Vagina (tissue), 2 donors: ENCODE results near the gene RHCE.

ENCODE experiments used
- POLR2A ChIP-seq, 2 donors: fragments of 450-650 bp; IDR thresholded peaks; one replicate each; pipeline ENCODE4 v1.6.1; 2017; ENCODE audit warnings: antibody characterized with exemption in 2 of 2, mild to moderate bottlenecking in 2 of 2, moderate library complexity in 2 of 2
- POLR2AphosphoS5 ChIP-seq, 2 donors: sonication (generic); formaldehyde crosslinking; IDR thresholded peaks; one replicate each; pipeline ENCODE4 v1.9.0; 2017; ENCODE audit warnings: antibody characterized with exemption in 2 of 2, mild to moderate bottlenecking in 2 of 2, low read depth in 1 of 2; ENCODE audit not compliant: insufficient read depth in 1 of 2
- TF ChIP-seq, protein P1 (sequence below), 3 experiments: fragments of 450-650 bp in 2 of 3; fragments of 200-600 bp in 1 of 3; sonication (generic) in 1 of 3; IDR thresholded peaks; one replicate each; pipeline ENCODE4 v1.5.1; 2017 to 2019; ENCODE audit warnings: antibody characterized with exemption in 3 of 3, mild to moderate bottlenecking in 2 of 3, moderate library complexity in 2 of 3

DNA sequence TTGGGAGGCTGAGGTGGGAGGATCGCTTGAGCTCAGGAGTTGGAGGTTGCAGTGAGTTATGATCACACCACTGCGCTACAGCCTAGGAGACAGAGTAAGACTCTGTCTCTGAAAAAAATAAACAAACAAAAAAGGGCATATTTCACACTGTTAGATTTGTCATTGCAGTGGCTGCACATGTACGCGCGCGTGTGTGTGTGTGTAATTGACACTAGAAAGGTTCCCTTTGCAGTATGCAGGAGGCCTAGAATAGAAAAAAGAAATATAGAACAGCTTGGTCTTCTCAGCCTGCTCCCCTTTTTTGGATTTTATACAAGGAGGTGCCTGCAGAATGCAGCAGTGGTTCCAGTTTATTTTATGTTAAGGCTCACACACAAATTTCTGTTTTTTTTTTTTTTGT, 18.7 kb upstream of the RHCE start:
- TF ChIP-seq, protein P1, sequence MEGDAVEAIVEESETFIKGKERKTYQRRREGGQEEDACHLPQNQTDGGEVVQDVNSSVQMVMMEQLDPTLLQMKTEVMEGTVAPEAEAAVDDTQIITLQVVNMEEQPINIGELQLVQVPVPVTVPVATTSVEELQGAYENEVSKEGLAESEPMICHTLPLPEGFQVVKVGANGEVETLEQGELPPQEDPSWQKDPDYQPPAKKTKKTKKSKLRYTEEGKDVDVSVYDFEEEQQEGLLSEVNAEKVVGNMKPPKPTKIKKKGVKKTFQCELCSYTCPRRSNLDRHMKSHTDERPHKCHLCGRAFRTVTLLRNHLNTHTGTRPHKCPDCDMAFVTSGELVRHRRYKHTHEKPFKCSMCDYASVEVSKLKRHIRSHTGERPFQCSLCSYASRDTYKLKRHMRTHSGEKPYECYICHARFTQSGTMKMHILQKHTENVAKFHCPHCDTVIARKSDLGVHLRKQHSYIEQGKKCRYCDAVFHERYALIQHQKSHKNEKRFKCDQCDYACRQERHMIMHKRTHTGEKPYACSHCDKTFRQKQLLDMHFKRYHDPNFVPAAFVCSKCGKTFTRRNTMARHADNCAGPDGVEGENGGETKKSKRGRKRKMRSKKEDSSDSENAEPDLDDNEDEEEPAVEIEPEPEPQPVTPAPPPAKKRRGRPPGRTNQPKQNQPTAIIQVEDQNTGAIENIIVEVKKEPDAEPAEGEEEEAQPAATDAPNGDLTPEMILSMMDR (IDR thresholded peaks at IDR 0.05): no peak
- TF ChIP-seq POLR2AphosphoS5 (IDR thresholded peaks at IDR 0.05; ENCODE audit: insufficient read depth in 1 of 2, low read depth in 1 of 2): no peak
- no peak for TF ChIP-seq POLR2A (IDR thresholded peaks at IDR 0.05)
